ENCODE measurements around the gene KIF1A.

The KIF1A gene

DNA sequence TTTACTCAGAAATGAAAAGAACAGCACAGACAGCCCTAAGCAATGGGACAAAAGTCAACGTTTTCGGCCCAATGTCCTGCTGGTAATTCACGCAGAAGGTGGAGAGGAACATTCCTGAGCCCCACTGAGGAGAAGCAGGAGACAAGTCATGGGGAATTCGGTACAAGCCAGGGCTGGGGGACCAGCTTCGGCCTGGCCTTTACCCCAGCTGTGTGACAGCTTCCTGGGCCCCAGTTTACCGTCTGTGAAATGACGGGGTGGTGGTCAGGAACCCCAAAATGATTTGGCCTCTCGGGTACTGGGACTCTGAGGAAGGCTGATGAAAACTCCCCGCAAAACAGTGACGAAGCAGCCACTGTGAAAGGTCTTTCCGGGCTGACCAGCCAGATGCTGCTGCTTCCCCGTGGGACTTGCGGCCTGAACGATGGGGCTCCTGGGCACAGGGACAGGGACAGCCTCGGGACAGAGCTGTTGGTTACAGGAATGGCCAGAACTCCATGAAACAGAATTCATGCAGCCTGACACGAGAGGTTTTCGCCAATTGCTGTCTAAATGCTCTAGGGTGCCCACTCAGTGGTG lies 21.6 kb downstream of the KIF1A start:
- DNase-seq, result no peak

DNA sequence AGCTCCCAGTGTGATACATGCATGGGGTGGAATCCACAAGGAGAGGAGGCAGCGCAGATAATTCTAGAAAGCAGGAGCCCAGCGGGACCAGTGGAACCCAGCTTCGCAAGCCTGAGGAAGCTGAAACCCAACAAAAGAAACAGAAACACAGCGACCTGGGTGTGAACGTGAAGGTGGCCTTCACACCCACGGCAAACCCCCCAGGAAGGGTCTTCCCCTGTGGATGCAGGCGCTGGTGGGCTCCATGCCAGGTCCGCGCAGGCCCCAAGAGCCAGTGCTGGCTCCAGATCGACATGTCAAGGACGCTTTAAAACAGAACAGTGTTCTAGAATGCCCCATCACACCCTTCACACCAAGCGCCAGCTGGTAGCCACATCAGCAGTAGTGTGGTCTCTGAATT lies 22.1 kb downstream of the KIF1A start:
- DNase-seq, result no peak

DNA sequence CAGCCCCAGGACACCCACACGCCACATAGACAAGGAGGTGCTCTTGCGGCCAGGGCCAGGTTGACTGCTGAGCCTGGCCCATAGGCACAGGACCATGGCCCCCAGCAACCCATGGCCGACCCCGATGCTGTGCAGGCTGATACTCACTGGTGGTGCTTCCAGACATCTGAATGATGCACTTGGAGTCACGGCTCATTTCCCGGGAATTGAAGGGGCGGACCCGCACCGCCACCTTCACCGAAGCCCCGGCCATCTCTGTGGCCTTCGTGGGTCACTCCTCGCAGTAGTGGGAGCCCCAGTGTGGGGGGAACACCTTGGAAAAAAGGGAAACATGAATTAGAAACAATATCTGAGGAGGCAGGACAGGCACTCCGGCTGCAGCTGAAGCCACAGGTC lies 22.5 kb downstream of the KIF1A start:
- no peak for DNase-seq

DNA sequence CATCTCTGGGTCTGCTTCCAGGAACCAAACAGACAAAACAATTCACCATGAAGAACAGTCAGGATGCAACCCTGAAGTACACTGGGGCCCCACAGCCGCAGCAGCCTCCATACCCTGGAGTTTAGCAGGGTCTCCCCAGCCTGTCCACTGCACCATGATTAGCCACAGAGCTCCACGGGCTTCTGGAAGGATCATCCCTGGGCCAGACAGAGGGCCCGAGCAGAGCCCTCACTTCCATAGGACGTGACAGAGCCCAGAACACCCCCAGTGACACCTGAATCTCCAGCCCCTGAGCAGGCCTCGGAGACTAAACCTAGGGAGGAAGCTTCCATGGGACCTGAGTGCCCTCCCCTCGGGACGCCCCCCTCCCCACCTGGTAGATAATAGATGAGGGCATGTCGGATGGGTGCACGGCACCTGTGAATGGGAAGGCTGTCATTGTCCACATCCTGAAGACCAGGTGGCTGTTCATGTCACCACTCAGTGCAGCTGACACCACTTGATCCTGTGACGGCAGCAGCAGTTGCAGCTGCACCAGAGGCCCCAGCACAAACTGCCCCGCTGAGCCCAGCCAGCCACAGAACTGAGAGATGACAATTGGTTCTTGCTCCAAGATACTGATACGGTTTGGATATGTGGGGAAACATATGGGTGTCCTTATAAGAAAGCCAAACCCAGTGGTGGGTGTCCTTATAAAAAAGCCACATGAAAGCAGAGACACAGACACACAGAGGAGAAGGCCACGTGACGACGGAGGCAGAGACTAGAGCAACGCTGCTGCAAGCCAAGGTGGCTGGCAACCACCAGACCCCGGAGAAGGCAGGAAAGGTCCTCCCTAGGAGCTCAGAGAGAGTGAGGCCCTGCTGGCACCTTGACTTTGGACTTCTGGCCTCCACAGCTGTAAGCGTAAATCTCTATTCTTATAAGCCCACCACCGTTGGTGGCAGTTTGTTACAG lies 23.2 kb downstream of the KIF1A start:
- no peak for DNase-seq

DNA sequence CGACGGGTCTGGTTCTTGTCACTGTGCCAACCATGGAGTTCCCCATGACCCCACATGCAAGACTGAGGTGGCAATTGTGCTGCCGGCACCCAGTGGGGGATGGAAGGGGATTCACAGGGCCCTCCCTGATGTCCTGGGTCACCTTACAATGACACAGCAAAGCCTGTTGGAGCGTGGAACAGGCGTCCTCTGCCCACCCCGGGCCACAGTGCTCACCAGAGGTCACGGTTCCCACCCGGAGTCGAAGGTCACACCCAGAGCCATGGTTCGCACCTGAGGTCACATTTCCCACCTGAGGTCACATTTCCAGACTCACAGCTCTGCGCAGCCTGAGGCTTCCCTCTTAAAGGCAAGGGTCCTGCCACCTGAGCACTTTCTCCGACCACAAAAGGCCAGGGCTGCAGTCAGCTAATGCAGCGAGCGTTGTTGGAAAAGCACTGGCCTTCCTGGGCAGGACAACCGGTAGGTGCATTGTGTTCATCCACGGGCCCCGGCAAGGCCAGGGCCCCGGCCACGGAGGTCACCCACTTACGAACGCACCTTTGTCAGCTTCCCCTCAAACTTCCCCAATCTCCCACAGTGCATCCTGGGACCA lies 24.0 kb downstream of the KIF1A start:
- no peak for DNase-seq

DNA sequence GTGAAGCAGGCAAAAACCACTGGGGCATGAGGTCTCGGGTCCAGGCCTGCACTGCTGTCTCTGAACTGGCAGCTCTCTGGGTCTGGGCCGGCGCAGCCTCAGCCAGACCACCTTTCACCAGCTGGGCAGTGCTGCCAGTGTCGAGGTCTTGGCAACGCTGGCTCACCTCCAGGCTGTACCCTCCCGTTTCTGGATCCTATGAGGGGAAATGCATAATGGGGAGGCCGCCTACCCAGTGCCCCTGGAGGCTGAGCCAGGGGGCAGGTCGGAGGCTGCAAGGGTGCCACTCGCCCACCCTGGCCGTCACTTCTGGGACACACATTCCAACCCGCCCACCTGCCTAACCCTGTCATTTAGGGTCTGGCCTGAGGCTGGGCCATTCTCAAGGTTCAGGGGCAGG lies 24.6 kb downstream of the KIF1A start:
- DNase-seq, result no peak

DNA sequence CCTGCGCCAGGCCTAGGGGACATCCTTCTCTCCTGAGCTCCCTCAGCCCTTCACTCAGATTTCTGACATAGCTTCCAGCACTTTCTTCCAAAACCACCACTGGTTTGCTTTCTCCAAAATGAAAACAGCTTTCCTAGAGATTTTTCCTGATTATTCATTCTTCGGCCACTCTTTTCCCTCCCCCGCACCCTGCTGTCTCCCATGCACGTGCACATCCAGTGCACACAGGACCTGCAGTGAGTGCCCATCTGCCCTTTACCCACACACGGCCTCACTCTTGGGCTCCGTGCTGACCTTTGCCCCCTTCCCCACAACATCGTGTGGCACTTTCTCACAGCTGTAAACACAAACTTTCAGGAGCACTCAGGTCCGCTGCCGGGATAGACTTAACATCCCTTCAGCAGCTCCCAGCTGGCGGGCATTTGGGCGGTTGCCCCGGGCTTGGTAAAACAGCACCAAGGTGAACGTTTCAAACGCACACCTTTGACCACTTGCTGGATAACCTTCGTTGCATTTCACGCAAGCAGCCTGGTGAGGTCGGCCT lies 25.8 kb downstream of the KIF1A start:
- no peak for DNase-seq

DNA sequence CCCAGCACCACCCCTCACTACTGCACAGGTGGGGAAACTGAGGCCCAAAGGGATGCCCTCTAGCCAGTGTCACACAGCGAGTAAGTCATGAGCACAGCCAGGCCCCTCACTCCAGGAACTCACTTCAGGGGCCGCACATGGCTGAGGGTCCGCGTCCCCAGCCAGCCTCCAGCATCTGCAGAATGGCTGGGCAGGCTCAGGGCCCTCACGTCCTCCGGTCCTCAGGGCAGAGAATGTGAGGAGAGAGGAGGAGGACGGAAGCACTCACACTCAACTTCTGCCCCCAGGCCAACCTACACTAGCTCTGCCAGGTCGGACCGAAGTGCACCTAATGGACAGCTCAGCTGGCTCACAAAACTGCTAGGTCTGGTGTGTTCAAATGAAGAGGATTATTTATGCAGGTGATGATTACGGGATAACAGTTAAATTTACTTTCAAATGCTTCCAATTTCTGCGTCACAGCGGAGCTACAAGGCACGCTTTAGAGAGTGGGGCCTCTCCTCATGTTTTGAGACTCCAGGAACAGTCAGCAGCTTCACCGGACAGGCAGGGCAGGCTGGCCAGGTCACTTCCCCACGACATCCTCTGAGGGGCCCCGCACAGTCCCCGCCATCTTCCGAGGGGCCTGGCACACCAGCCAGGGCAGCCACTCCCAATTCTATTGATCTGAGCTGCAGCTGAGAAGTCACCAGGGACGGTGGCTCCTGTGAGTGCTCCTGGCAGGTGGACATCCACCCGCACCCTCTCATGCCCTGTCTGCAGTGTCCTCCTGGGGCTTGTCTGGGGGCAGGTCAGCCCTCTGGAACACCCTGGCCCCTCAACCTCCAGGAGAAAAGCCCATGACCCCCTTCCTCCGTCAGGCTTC lies 26.5 kb downstream of the KIF1A start:
- DNase-seq, result no peak

DNA sequence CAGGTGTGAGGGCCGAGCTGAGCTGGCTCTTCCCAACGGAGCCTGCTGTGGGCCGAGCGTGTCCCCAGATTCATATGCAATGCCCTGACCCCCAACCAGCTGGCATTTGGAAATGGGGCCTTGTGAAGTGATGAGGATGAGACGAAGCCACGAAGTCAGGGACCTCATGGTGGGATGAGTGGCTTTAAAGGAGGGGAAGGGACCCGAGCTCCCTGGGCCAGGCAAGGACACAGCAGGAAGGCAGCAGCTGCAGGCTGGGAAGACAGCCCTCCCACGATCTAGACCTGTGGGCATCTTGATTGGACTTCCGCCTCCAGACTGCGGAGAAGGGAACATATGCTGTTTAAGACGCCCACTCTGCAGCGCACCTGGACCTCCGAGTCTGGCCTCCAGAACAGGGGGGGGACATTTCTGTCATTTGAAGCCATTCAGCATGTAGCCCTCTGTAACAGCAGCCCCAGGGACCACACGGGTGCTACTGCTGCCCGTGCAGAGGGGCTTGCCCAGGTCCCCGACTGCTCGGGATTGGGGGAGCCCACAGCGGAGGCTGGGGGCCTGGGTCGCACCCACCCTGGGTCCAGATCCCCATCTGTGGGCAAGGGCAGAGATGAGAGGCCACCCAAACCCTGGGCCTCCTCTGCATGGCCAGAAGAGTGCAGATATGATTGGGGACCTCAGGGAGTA lies 27.2 kb downstream of the KIF1A start:
- DNase-seq, result no peak

DNA sequence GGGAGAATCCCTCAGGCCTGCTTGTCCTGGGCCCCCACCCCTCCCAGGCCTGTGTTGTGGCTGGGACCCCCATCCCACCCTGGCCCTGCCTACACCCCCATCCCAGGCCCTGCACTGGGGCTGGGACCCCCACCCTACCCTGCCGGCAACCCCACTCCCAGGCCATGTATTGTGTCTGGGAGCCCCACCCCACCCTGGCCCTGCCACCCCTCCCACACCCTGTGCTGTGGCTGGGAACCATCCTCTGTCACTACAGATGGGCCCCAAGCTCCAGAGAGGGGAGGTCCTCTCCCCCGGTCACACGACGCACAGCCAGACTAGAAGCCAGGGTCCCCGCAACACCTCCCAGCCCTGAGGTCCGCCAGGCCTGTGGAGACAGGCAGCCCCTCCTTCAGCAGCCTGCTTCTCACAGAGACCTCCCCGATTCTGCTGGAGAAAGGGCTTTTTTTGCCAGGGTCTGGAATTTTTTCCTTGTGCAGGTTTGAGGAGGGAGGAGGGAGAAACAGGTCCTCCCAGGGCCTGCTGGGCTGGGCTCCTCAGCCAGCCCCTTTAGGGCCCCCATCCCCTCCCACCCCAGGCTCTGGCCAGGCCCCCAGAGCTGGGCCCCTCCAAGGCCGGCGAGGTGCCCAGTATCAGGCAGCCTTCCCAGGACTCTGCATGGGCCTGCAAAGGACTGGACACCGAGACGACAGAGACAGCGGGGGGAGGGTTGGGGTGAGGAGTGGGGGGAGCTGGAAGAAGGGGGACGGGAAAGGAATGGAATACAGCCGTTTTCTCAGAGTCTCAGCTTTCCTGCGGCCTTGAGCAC lies 28.0 kb downstream of the KIF1A start:
- DNase-seq, result no peak

DNA sequence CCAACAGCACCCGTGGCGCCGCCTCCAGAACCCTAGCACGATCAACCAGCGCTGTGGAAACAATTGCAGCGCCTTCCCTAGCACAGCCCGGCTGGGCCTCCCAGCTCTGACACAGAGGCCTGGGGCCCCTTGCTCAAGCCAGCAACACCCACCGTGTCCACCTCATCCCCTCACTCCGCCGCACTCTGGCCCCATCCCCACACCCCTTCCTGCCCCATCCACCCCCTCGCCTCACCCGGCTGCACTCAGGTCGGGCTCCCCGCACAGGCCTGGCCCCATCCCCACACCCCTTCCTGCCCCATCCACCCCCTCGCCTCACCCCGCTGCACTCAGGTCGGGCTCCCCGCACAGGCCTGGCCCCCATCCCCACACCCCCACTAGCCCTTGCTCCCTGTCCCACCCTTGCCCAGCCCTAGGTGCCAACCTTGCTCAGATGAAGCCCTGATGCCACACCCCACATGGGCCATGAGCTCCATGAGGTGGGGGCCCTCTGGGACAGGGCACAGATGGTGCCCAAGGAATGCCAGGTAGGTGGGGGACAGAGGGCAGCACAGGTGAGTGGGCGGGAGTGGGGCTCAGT lies 28.7 kb downstream of the KIF1A start:
- no peak for DNase-seq

DNA sequence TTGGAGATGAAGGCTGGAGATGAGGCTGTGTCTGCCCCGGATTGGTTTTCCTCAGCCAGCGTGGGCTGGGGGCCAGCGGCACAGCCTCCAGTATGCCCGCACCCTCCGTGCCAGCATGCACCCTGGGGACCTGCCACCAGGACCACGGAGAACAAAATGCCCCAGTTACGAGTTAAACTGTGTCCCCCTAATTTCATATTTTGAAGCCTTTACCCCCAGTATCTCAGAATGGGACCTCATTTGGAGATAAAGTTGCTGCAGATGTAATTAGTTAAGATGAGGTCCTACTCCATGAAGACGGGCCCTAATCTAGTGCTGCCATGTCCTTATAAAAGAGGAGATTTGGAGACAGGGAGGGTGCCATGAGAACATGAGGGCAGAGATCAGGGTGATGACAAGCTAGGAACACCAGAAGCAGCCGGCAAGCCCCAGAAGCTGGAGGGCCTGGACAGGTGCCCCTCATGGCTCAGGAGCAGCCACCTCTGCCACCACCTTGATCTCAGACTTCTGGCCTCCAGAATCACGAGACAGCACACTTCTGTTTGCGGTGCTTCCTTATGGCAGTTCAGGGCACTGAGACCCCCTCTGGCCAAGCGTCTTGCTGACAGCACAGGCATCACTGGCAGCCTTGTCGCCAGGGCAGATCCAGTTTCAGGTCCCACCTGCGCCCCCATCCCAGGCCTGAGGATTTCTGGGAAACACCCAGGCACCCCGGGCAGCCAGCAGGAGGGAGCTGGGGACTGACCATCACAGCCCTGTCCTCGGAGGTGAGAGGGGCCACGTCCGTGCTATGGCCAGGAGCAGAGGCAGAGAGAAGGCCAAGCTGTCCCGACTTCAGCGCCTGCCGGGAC lies 29.4 kb downstream of the KIF1A start:
- no peak for DNase-seq

DNA sequence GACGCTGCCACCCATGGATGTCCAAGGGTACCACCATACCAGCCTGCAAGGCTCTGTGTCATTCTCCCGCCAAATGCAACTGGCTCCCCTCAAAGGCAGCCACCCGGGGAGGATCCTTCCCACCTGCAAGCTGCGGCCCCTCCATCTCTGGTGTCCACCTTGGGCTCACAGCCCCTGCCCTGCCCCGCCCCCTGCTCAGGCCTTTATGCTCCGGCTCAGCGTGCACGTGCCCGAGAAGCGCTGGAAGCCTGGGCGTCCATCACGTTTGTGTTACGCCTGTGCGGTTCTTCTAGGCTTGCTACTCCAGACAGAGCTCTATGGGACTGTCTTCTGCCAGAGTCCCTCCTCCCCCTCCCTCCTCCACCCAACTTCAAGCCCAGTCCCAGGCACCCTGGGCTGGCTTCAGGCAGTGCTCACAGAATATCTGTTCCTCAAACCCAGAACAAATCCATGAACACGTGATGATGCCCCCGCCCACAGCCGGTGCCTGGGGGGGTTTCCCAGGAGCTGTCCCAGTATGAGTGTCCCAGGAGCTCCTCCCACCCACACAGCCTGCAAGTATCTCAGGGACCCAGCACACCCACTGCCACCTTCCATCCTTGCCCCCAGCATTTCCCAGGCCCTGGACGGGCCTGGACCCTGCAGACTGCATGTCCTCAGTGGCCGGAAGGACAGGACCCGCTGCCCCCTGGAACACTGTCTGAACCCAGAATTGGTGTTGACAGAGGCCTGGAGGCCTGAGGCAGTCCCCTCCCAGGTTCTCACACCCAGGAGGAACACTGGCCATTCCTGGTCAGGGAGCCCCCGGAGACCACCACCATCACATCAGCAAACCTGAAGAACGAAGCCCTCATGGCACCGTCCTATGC lies 30.3 kb downstream of the KIF1A start:
- peak; percentile 54 to 84 (median 68) for DNase-seq

DNA sequence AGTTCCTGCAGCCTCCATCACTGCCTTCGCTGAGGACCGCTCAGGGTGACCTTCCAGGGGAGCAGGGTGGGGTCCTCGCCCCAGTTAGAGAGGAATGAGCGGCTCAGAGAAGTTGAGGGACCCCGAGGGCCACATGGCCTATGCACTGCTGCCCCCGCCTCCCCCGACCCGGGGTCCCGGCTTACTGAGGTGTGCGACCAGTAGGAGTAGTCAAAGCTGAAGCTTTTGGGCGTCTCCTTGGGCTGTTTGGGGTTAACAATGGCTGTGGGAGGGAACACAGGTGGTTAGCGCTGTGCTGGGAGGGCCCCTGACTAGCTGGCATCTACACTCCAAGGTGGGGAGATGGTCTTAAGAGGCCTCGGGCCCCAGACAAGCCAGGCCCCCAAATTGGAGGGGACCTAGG lies 31.0 kb downstream of the KIF1A start:
- no peak for DNase-seq

DNA sequence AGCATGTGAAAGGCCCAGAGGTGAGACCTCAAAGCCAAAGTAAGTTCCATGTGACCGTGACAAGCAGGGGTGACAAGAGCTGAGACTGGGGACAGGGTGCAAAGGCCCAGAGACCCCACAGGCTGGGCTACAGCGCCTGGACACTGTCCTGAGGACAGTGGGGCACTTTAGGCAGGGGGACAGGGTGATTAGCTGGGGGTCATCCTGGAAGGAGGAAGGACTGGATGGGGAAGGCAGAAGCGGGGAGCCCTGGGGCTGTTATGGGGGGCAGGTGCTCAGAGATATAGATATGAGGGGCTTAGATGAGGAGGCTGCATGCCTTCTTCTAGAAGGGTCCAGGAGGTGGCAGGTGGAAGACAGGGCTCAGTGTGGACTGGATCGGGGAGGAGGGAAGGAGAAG lies 31.5 kb downstream of the KIF1A start:
- DNase-seq, result no peak

DNA sequence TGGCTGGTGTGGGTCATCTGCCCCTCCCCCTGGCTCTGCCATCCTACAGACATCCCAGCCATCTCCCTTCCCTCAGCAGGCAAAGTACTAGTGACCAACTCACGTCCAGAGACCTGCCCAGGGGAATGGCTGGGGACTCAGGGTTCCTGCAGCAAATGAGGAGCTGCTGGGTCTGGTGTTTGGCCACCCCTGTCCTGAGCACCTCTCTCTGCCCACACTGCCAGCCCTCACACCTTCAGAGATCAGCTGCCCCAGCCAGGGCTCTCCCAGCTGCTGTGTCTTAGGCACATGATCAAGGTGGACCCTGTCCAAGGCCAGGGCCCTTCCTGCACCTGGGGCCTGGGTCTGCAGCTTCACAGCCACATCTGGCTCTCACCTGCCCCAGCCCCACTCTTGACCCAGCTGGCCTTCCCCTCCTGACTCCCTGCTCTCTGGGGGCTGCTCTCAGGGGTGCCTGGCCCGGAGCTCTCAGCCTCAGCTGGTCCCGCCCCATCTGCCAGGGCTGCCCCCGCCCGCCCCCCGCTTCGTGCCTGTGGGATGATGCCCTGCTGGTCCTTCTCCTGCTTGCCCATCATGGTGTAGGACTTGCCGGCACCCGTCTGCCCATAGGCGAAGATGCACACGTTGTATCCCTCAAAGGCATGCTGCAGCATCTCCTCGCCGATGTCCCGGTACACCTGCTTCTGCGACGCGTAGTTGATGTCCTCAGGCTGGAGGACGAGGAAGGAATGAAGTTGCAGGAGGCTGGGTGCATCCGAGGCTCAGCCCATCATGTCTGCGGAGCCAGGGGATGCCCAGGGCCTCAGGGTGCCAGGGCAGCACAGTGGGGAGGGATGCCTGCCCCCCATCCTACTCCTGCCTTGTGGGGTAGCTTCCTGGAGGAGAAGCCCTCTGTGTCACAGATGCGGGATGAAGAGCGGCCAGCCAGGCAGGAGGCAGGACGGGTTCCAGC lies 32.2 kb downstream of the KIF1A start:
- no peak for DNase-seq

DNA sequence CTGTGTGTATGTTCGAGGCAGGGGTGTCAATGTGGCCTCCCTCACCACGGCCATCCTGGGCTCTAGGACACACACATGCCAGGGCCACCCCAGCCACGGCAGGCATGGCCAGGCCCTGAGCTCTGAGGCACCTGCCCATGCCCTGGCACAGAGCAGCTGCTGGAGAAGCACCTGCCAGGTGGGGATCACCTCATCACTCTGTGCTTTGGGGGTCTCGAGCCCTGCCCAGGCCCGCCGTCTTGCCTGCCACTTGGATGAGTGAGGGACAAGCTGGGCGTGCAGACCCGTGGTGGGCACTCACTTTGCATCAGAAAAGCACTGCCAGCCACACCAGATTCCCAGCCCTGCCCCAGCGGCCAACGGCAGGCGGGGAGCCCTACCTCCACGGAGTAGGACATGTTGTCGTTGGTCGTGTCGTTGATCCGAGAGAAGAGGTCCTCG lies 33.1 kb downstream of the KIF1A start:
- no peak for DNase-seq
